Lung (tissue), 12 donors: ENCODE measurements around the gene PPFIA2. TPM values are rescaled to one million over a fixed set of nuclear protein-coding genes. Genes with fewer than 3 reads are reported as not detected.

Experiments
- ATAC-seq: fragments of 200-7000 bp; cut with Tn5 transposase; one replicate; pipeline ENCODE4 v1.9.1; 2020; ENCODE audit warnings: moderate number of reproducible peaks; ENCODE audit not compliant: insufficient read depth, low FRiP score
- DNase-seq, 3 donors: peaks; one replicate each; pipeline ENCODE4 v3.0.0-alpha.2; 2013 to 2017
- H3K27ac ChIP-seq, 2 donors: one replicate each; pipeline ENCODE4 v1.5.1; 2013; ENCODE audit warnings: mild to moderate bottlenecking in 2 of 2, moderate library complexity in 2 of 2, control low read depth in 1 of 2, inconsistent platforms in 1 of 2, low read depth in 1 of 2, low read length in 1 of 2
- H3K27me3 ChIP-seq, 3 donors: one replicate each; pipeline ENCODE4 v1.5.1; 2013; ENCODE audit warnings: low read length in 2 of 3; ENCODE audit not compliant: control insufficient read depth in 3 of 3, insufficient read depth in 3 of 3
- H3K36me3 ChIP-seq, 4 donors: one replicate each; pipeline ENCODE4 v1.5.1; 2013; ENCODE audit warnings: low read length in 4 of 4, mild to moderate bottlenecking in 1 of 4, moderate library complexity in 1 of 4; ENCODE audit not compliant: control insufficient read depth in 4 of 4, insufficient read depth in 4 of 4
- H3K4me1 ChIP-seq, 5 donors: one replicate each; pipeline ENCODE4 v1.5.1; 2013; ENCODE audit warnings: low read length in 5 of 5, mild to moderate bottlenecking in 2 of 5, moderate library complexity in 1 of 5; ENCODE audit not compliant: control insufficient read depth in 5 of 5, insufficient read depth in 5 of 5
- H3K4me3 ChIP-seq: one replicate; pipeline ENCODE4 v1.5.1; 2013; ENCODE audit warnings: mild to moderate bottlenecking, control low read depth, moderate library complexity
- H3K9ac ChIP-seq, 2 donors: one replicate each; pipeline ENCODE4 v1.5.1; 2013; ENCODE audit warnings: low read length in 2 of 2, control low read depth in 1 of 2; ENCODE audit not compliant: insufficient read depth in 1 of 2
- H3K9me3 ChIP-seq, 4 donors: one replicate each; pipeline ENCODE4 v1.5.1; 2013; ENCODE audit warnings: low read length in 3 of 4, mild to moderate bottlenecking in 1 of 4, moderate library complexity in 1 of 4; ENCODE audit not compliant: control insufficient read depth in 4 of 4, insufficient read depth in 3 of 4
- WGBS, 2 donors: extraction: QIAGEN DNeasy Blood & Tissue Kit; methylation state at CpG; one replicate each; pipeline ENCODE4 v1.1.7; 2013; 5-methylcytosine and 5-hydroxymethylcytosine counted together
- polyA plus RNA-seq, 2 donors: library from polyadenylated mRNA; stranded (reverse); fragments of 200-250 nt; gene quantifications; one replicate each; pipeline ENCODE4 v1.2.1, GENCODE V29; 2013
- total RNA-seq, 2 donors: library from RNA; depleted of rRNA in 1 of 2; stranded (reverse); fragments of >200 nt in 1 of 2; gene quantifications; one replicate each; pipeline ENCODE4 v1.2.1, GENCODE V29; 2014 to 2021
- TF ChIP-seq, protein P1 (sequence below): IDR thresholded peaks from 2 replicates; pipeline ENCODE4 v1.5.1; 2012; ENCODE audit warnings: mild to moderate bottlenecking; ENCODE audit errors: control extremely low read depth, extremely low read depth
- donor health status: control.
- donor health status: control.
- donor health status: Bipolar disorder and iron deficiency.
- donor health status: healthy.
- donor health status: DM: yes; HTN: yes; CAD: no.

Gene PPFIA2
- total and polyA plus RNA-seq, 4 donors = 0.09 to 2.3 (median 0.89) TPM

DNA sequence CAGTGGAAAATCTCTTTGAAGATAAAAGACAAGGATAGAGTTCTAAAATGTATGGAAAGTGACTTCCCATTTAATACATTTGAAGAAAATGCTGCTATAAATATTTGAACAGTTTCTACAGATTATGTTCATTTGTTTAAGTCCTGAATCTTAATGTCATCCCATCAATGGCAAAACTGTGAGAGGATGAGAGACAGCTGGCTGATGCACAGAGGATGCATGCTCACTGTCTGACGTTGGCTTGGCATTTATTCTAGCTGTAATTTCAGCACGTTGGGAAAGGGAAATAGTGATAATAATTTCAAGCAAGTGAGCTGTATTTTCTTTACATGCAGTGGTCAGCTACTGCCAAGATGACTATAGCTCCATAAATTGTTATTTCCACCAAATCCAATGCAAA lies 40.5 kb downstream of the PPFIA2 start:
- Histone ChIP-seq H3K9me3 (no peaks in the 10 kb centered on the region), H3K4me1 (peaks cover 0 to 14% (median 0%) of the 10 kb centered on the region in 5 donors), H3K27ac (no peak overlapping the region), H3K4me3 (no peak overlapping the region), H3K9ac (no peak overlapping the region), H3K36me3 (no peaks in the 10 kb centered on the region), H3K27me3 (no peaks in the 10 kb centered on the region)
- WGBS, 2 donors = 29 to 64% methylated on average over 2 of the region's 2 CpGs
- TF ChIP-seq, protein P1, sequence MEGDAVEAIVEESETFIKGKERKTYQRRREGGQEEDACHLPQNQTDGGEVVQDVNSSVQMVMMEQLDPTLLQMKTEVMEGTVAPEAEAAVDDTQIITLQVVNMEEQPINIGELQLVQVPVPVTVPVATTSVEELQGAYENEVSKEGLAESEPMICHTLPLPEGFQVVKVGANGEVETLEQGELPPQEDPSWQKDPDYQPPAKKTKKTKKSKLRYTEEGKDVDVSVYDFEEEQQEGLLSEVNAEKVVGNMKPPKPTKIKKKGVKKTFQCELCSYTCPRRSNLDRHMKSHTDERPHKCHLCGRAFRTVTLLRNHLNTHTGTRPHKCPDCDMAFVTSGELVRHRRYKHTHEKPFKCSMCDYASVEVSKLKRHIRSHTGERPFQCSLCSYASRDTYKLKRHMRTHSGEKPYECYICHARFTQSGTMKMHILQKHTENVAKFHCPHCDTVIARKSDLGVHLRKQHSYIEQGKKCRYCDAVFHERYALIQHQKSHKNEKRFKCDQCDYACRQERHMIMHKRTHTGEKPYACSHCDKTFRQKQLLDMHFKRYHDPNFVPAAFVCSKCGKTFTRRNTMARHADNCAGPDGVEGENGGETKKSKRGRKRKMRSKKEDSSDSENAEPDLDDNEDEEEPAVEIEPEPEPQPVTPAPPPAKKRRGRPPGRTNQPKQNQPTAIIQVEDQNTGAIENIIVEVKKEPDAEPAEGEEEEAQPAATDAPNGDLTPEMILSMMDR = no peak
- peak; percentile 67 to 88 (median 75) for DNase-seq
- ATAC-seq = no peak

DNA sequence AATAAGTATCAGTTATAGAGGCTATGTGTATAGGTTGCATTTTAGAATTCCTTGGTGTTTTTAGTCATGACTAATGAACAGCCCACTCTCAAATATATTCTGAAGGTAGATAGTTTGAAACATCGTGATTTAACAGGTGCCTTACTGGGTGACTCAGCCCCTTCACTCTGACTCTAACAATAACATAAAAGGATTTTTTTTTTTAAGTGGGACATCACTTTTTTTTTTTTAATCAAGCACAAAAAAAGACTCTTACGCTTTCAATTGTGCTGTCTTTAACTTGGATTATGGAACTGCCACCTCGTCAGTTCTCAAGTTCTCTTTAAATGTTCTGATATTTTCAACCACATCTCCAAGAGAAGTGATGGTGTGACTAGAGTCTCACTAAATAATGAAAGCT lies 46.6 kb downstream of the PPFIA2 start:
- 82 to 94% methylated on average over 3 of the region's 3 CpGs for WGBS, 2 donors
- Histone ChIP-seq H3K9me3 (no peaks in the 10 kb centered on the region), H3K27me3 (no peaks in the 10 kb centered on the region), H3K4me3 (no peak overlapping the region), H3K4me1 (no peaks in the 10 kb centered on the region), H3K36me3 (no peaks in the 10 kb centered on the region), H3K9ac (no peak overlapping the region), H3K27ac (no peak overlapping the region)
- TF ChIP-seq, protein P1 = no peak
- ATAC-seq (no peak), DNase-seq (no peak)

DNA sequence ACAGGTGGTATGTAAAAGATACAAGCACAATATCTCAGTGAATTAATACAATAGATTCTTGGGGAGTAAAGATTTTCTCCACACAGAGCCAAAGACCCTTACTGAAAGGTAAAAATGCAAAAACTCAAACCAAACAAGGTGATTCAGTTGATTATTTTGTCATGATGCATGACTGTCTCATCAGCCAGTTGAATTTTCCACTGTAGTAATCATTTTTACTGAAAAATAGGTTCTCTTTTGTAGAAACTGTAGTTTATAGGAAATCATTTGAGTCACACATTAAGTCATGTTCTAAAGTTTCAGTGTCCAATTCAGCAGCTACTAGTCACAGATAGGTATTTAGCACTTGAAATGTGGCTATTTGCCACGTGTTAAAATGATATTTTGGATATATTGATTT lies 53.6 kb downstream of the PPFIA2 start:
- WGBS, 2 donors = 61 to 71% methylated on average over 1 of the region's 1 CpG
- DNase-seq = no peak

More for the DNA sequence above, 53.6 kb downstream of the PPFIA2 start:
- Histone ChIP-seq H3K9me3 (no peaks in the 10 kb centered on the region), H3K36me3 (no peaks in the 10 kb centered on the region), H3K4me3 (no peak overlapping the region), H3K27ac (no peak overlapping the region), H3K9ac (no peak overlapping the region), H3K4me1 (peaks cover 0 to 4% (median 0%) of the 10 kb centered on the region in 5 donors), H3K27me3 (no peaks in the 10 kb centered on the region)
- no peak for ATAC-seq
- TF ChIP-seq, protein P1 = no peak
